Measurements from ENCODE around the gene HPCAL1. TPM values are rescaled to one million over a fixed set of nuclear protein-coding genes. Genes with fewer than 3 reads are reported as not detected.

HPCAL1 gene
- total RNA-seq, 1 donor from 2014 or later = 3.7 TPM

GRCh38 chr2:10399358-10399757, 96.7 kb downstream of the HPCAL1 start:
- Mint-ChIP-seq H3K27ac (no peak overlapping the region), H3K4me3 (no peak overlapping the region), H3K36me3 (peaks cover 5% of the 10 kb centered on the region), H3K27me3 (ENCODE audit: insufficient read depth, low read depth) (peaks cover 4% of the 10 kb centered on the region), H3K9me3 (peaks cover 8% of the 10 kb centered on the region), H3K4me1 (peaks cover 7% of the 10 kb centered on the region)
- no peak overlapping the region for H3K9ac ChIP-seq
- H4K20me1 ChIP-seq (ENCODE audit: low read depth) = no peaks in the 10 kb centered on the region
- H3K4me2 ChIP-seq = no peak overlapping the region
- no peak overlapping the region for H3K27ac ChIP-seq
- no peaks in the 10 kb centered on the region for H3K27me3 ChIP-seq
- no peaks in the 10 kb centered on the region for H3K79me2 ChIP-seq (ENCODE audit: low read depth)
- H3K9me3 ChIP-seq (ENCODE audit: low read depth) = no peaks in the 10 kb centered on the region
- H2AFZ ChIP-seq (replicated peaks) = no peak overlapping the region
- H3K36me3 ChIP-seq = no peaks in the 10 kb centered on the region
- H3K4me3 ChIP-seq = no peak overlapping the region
- peaks cover 2% of the 10 kb centered on the region for H3K4me1 ChIP-seq
- TF ChIP-seq EZH2phosphoT487 (IDR thresholded peaks at IDR 0.05) (no peak), EZH2 (IDR thresholded peaks at IDR 0.05) (no peak)
- TF ChIP-seq, protein P1, sequence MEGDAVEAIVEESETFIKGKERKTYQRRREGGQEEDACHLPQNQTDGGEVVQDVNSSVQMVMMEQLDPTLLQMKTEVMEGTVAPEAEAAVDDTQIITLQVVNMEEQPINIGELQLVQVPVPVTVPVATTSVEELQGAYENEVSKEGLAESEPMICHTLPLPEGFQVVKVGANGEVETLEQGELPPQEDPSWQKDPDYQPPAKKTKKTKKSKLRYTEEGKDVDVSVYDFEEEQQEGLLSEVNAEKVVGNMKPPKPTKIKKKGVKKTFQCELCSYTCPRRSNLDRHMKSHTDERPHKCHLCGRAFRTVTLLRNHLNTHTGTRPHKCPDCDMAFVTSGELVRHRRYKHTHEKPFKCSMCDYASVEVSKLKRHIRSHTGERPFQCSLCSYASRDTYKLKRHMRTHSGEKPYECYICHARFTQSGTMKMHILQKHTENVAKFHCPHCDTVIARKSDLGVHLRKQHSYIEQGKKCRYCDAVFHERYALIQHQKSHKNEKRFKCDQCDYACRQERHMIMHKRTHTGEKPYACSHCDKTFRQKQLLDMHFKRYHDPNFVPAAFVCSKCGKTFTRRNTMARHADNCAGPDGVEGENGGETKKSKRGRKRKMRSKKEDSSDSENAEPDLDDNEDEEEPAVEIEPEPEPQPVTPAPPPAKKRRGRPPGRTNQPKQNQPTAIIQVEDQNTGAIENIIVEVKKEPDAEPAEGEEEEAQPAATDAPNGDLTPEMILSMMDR (IDR thresholded peaks at IDR 0.05) = no peak
- H3F3A ChIP-seq (ENCODE audit: low read depth) = no peaks in the 10 kb centered on the region
- no peak for DNase-seq (ENCODE audit: low spot score)

DNA sequence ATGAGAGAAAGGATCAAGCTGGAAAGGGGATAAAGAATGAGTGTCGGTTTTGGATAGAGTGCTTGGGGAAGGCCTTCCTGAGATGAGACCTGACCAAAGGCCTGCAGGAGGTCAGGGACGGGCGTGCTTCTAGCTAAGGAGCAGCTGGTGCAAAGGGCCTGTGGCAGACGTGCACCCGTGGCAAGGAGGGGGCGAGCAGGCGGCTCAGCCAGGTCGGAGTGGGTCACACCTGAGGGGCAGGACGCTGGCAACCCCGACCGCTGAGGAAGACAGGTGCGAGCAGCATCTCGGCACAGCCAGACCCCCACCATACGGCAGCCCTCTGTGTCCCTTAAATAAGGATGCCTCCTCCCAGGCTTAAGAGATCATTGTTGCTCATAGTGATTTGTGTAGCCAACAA, 97.3 kb downstream of the HPCAL1 start:
- H3K36me3 Mint-ChIP-seq = peaks cover 5% of the 10 kb centered on the region
- no peak overlapping the region for H3K4me3 Mint-ChIP-seq

GRCh38 chr2:10400568-10400977, 97.9 kb downstream of the HPCAL1 start:
- Mint-ChIP-seq H3K27ac (no peak overlapping the region), H3K36me3 (peaks cover 5% of the 10 kb centered on the region), H3K9me3 (peaks cover 8% of the 10 kb centered on the region), H3K4me1 (peaks cover 4% of the 10 kb centered on the region), H3K27me3 (ENCODE audit: insufficient read depth, low read depth) (peaks cover 2% of the 10 kb centered on the region), H3K4me3 (no peak overlapping the region)
- no peaks in the 10 kb centered on the region for H3K9me3 ChIP-seq (ENCODE audit: low read depth)
- no peak overlapping the region for H3K9ac ChIP-seq
- H3K4me3 ChIP-seq = no peak overlapping the region
- no peak overlapping the region for H3K27ac ChIP-seq
- peaks cover 7% of the 10 kb centered on the region for H3K4me1 ChIP-seq
- DNase-seq (ENCODE audit: low spot score) = no peak
- no peak overlapping the region for H3K4me2 ChIP-seq
- H3F3A ChIP-seq (ENCODE audit: low read depth) = no peaks in the 10 kb centered on the region
- H3K79me2 ChIP-seq (ENCODE audit: low read depth) = no peaks in the 10 kb centered on the region
- no peaks in the 10 kb centered on the region for H3K27me3 ChIP-seq
- no peaks in the 10 kb centered on the region for H4K20me1 ChIP-seq (ENCODE audit: low read depth)
- H3K36me3 ChIP-seq = no peaks in the 10 kb centered on the region
- no peak overlapping the region for H2AFZ ChIP-seq (replicated peaks)
- TF ChIP-seq EZH2phosphoT487 (IDR thresholded peaks at IDR 0.05) (no peak), EZH2 (IDR thresholded peaks at IDR 0.05) (no peak)
- TF ChIP-seq, protein P1 (IDR thresholded peaks at IDR 0.05) = no peak

More for the DNA sequence above, 97.3 kb downstream of the HPCAL1 start:
- Mint-ChIP-seq H3K9me3 (peaks cover 8% of the 10 kb centered on the region), H3K27me3 (ENCODE audit: insufficient read depth, low read depth) (peaks cover 4% of the 10 kb centered on the region), H3K4me1 (peaks cover 7% of the 10 kb centered on the region), H3K27ac (no peak overlapping the region)
- TF ChIP-seq EZH2phosphoT487 (IDR thresholded peaks at IDR 0.05) (no peak), EZH2 (IDR thresholded peaks at IDR 0.05) (no peak)
- TF ChIP-seq, protein P1 (IDR thresholded peaks at IDR 0.05) = no peak
- Histone ChIP-seq H4K20me1 (ENCODE audit: low read depth) (no peaks in the 10 kb centered on the region), H3K9ac (no peak overlapping the region), H3K4me2 (no peak overlapping the region), H3K9me3 (ENCODE audit: low read depth) (no peaks in the 10 kb centered on the region), H3K27ac (no peak overlapping the region), H3K4me1 (peaks cover 7% of the 10 kb centered on the region), H3K27me3 (no peaks in the 10 kb centered on the region), H3K36me3 (no peaks in the 10 kb centered on the region), H3K79me2 (ENCODE audit: low read depth) (no peaks in the 10 kb centered on the region), H3F3A (ENCODE audit: low read depth) (no peaks in the 10 kb centered on the region), H2AFZ (replicated peaks) (no peak overlapping the region), H3K4me3 (no peak overlapping the region)
- no peak for DNase-seq (ENCODE audit: low spot score)

All from neural progenitor cell (in vitro differentiated cells).